Muscle of leg (tissue), 16 donors: Measurements from ENCODE around the gene ALKBH4. TPM values are rescaled to one million over a fixed set of nuclear protein-coding genes. Genes with fewer than 3 reads are reported as not detected.
"Not testable (repeated sequence)": the region's sequence is repeated elsewhere in the genome, so short reads cannot be mapped to it uniquely, and the experiment has no call there.

Experiments
- DNase-seq: peaks from one replicate; pipeline ENCODE4 v3.0.0; 2013
- H3K27ac ChIP-seq: one replicate; pipeline ENCODE4 v1.5.1; 2013; ENCODE audit warnings: mild to moderate bottlenecking, low read length, control low read depth
- H3K27me3 ChIP-seq: one replicate; pipeline ENCODE4 v1.6.1; 2013; ENCODE audit warnings: low read length; ENCODE audit not compliant: control insufficient read depth, insufficient read depth
- H3K36me3 ChIP-seq: one replicate; pipeline ENCODE4 v1.6.1; 2013; ENCODE audit warnings: low read length; ENCODE audit not compliant: control insufficient read depth, insufficient read depth
- H3K4me1 ChIP-seq: one replicate; pipeline ENCODE4 v1.6.1; 2013; ENCODE audit warnings: low read length; ENCODE audit not compliant: control insufficient read depth, insufficient read depth
- H3K4me3 ChIP-seq: one replicate; pipeline ENCODE4 v1.5.1; 2013; ENCODE audit warnings: low read length, control low read depth
- H3K9me3 ChIP-seq: replicated peaks from 2 replicates; pipeline ENCODE4 v1.6.1; 2013; ENCODE audit warnings: low read depth, low read length; ENCODE audit not compliant: control insufficient read depth
- WGBS: methylation state at CpG from one replicate; pipeline ENCODE4 v1.1.5; 2013; ENCODE audit warnings: missing lambda C conversion rate; ENCODE audit not compliant: insufficient coverage; 5-methylcytosine and 5-hydroxymethylcytosine counted together
- long read RNA-seq, 11 donors: transcript quantifications; one replicate each; lab custom pipeline, GENCODE V29; 2026
- polyA plus RNA-seq, 8 donors: library from polyadenylated mRNA; unstranded; fragments of 120-200 nt; gene quantifications; one replicate each; pipeline versions ENCODE4 v1.2.1 to v1.2.3, GENCODE V29; 2013; ENCODE audit warnings: inconsistent platforms in 1 of 8, low replicate concordance in 1 of 8; ENCODE audit not compliant: insufficient read length in 8 of 8, insufficient read depth in 1 of 8
- total RNA-seq: library from RNA; stranded (reverse); fragments of 120-200 nt; gene quantifications from one replicate; pipeline ENCODE4 v1.2.4, GENCODE V29; 2013

ALKBH4 gene, protein sequence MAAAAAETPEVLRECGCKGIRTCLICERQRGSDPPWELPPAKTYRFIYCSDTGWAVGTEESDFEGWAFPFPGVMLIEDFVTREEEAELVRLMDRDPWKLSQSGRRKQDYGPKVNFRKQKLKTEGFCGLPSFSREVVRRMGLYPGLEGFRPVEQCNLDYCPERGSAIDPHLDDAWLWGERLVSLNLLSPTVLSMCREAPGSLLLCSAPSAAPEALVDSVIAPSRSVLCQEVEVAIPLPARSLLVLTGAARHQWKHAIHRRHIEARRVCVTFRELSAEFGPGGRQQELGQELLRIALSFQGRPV
- 12.1 TPM for total RNA-seq
- 10 to 100 TPM in 4 of 8 donors, 1 to 10 TPM in 4; 7.4 to 12.2 (median 9.6) TPM for polyA plus RNA-seq
- long read RNA-seq, donor 1, partial matches to known transcripts = 5 of 8 reads
- long read RNA-seq, donor 1, other reads (novel, unspliced or antisense) = 0 of 8 reads
- long read RNA-seq, donor 2 = 0 reads
- long read RNA-seq, donor 3, transcript ALKBH4-201 (3 exons, 2,105 nt) = major isoform, 8 of 8 reads
- long read RNA-seq, donor 3, partial matches to known transcripts = 0 of 8 reads
- long read RNA-seq, donor 3, other reads (novel, unspliced or antisense) = 0 of 8 reads
- long read RNA-seq, donor 4, partial matches to known transcripts = 0 of 4 reads
- long read RNA-seq, donor 4, other reads (novel, unspliced or antisense) = 0 of 4 reads
- long read RNA-seq, donor 5, transcript ALKBH4-201 (3 exons, 2,105 nt) = major isoform, 10 of 26 reads
- long read RNA-seq, donor 5, partial matches to known transcripts = 11 of 26 reads
- long read RNA-seq, donor 5, other reads (novel, unspliced or antisense) = 5 of 26 reads
- long read RNA-seq, donor 6, transcript ALKBH4-201 (3 exons, 2,105 nt) = major isoform, 14 of 14 reads
- long read RNA-seq, donor 6, partial matches to known transcripts = 0 of 14 reads
- long read RNA-seq, donor 6, other reads (novel, unspliced or antisense) = 0 of 14 reads
- long read RNA-seq, donor 7, partial matches to known transcripts = 0 of 5 reads
- long read RNA-seq, donor 7, other reads (novel, unspliced or antisense) = 0 of 5 reads
- long read RNA-seq, donor 8, partial matches to known transcripts = 0 of 4 reads
- long read RNA-seq, donor 8, other reads (novel, unspliced or antisense) = 0 of 4 reads
- long read RNA-seq, donor 9, partial matches to known transcripts = 0 of 1 reads
- long read RNA-seq, donor 9, other reads (novel, unspliced or antisense) = 0 of 1 reads
- long read RNA-seq, donor 10, partial matches to known transcripts = 0 of 1 reads
- long read RNA-seq, donor 10, other reads (novel, unspliced or antisense) = 0 of 1 reads
- long read RNA-seq, donor 11, partial matches to known transcripts = 0 of 3 reads
- long read RNA-seq, donor 11, other reads (novel, unspliced or antisense) = 0 of 3 reads

GRCh38 chr7:102464577-102465280 is at the start of gene ALKBH4, which contains the start of gene LRWD1:
Gene ALKBH4 (minus strand): TSS chr7:102464863. CDS start chr7:102464836, 27 bp downstream.
Gene LRWD1 (plus strand): TSS chr7:102464984. CDS start chr7:102465081, 97 bp downstream.
- Histone ChIP-seq H3K36me3 (peaks cover 23% of the 10 kb centered on the region), H3K27ac (peak within 1 kb of the TSS; percentile 29), H3K4me3 (peak within 1 kb of the TSS; percentile 100), H3K27me3 (no peaks in the 10 kb centered on the region), H3K4me1 (peaks cover 19% of the 10 kb centered on the region), H3K9me3 (no peaks in the 10 kb centered on the region)
- peak; percentile 96 for DNase-seq
- WGBS = under 1% methylated on average over 71 of the region's 81 CpGs

DNA sequence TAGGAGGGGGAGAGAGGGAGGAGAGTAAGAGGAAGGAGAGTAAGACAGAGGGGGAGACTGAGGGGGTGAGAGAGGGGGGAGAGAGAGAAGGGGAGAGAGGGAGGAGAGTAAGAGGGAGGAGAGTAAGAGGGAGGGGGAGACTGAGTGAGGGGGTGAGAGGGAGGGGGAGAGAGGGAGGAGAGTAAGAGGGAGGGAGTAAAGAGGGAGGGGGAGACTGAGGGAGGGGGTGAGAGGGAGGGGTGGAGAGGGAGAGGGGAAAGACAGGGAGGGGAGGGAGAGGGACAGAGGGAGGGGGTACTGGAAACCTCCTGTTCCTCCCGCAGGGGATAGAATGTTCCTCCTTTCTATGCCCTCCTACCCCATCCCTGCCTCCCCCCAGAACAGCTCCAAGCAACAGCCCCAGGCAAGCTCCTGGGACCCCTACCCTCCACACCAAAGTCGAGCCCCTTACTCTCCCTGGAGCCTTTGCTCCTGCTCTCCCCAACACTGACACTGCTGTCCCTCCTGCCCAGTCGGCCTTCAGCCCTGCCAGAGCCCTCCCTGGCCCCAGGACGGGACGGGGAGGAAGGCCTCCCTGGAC is 48.1 kb upstream of the ALKBH4 start:
- not testable (repeated sequence) for H3K4me1 ChIP-seq, H3K9me3 ChIP-seq, H3K36me3 ChIP-seq, H3K27me3 ChIP-seq
- Histone ChIP-seq H3K4me3 (peak overlapping the region; percentile 17), H3K27ac (peak overlapping the region; percentile 88)
- no CpG with 5 or more reads among the region's 5 CpGs for WGBS
- peak; percentile 97 for DNase-seq

GRCh38 chr7:102511860-102512522 is 47.3 kb upstream of the ALKBH4 start:
- WGBS = no CpG with 5 or more reads among the region's 30 CpGs
- H3K9me3 ChIP-seq, H3K4me3 ChIP-seq, H3K36me3 ChIP-seq, H3K27ac ChIP-seq, H3K4me1 ChIP-seq, H3K27me3 ChIP-seq, DNase-seq: not testable (repeated sequence)

DNA sequence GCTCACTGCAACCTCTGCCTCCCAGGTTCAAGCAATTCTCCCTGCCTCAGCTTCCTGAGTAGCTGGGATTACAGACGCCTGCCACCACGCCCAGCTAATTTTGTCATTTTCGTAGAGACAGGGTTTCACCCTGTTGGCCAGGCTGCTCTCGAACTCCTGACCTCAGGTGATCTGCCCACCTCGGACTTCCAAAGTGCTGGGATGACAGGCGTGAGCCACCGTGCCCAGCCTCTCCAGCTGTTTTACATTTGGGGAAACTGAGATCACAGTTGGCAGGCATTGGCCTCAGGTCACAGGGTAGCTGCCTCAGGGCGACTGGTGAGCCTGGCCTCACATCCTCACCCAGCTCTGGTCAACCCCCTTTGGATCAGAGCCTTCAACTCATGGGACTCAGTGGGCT is 45.9 kb upstream of the ALKBH4 start:
- not testable (repeated sequence) for H3K9me3 ChIP-seq, H3K4me1 ChIP-seq, H3K27ac ChIP-seq, H3K36me3 ChIP-seq, H3K4me3 ChIP-seq, H3K27me3 ChIP-seq, DNase-seq
- WGBS = no CpG with 5 or more reads among the region's 8 CpGs

DNA sequence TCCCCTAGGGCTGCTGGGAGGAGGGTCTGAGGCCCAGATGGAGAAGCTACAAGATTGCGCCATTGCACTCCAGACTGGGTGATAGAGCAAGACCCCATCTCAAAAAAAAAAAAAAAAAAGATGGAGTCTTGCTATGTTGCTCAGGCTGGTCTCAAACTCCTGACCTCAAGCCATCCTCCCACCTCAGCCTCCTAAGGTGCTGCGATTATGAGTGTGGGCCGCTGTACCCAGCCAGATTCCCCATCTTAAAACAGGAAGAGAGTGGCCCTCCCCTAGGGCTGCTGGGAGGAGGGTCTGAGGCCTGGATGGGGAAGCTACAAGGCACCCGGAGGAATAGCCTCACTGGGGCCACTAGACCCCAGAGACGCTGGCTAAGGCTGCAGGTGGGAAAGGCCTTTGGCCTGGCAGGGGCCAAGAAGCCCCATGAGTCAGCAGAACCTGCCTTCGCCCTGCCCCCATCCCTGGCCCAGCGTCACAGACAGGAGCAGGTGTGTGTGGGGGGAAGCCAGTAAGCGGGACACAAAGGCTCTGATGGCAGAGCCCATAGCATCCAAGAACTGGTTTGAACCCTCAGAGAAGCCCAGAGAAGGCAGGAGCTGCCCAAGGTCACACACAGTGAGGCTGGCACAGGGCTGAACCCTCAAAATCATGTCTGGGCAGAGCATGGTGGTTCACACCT is 42.9 kb upstream of the ALKBH4 start:
- not testable (repeated sequence) for DNase-seq, H3K4me3 ChIP-seq, H3K36me3 ChIP-seq, H3K27me3 ChIP-seq, H3K4me1 ChIP-seq, H3K9me3 ChIP-seq, H3K27ac ChIP-seq
- no CpG with 5 or more reads among the region's 8 CpGs for WGBS

DNA sequence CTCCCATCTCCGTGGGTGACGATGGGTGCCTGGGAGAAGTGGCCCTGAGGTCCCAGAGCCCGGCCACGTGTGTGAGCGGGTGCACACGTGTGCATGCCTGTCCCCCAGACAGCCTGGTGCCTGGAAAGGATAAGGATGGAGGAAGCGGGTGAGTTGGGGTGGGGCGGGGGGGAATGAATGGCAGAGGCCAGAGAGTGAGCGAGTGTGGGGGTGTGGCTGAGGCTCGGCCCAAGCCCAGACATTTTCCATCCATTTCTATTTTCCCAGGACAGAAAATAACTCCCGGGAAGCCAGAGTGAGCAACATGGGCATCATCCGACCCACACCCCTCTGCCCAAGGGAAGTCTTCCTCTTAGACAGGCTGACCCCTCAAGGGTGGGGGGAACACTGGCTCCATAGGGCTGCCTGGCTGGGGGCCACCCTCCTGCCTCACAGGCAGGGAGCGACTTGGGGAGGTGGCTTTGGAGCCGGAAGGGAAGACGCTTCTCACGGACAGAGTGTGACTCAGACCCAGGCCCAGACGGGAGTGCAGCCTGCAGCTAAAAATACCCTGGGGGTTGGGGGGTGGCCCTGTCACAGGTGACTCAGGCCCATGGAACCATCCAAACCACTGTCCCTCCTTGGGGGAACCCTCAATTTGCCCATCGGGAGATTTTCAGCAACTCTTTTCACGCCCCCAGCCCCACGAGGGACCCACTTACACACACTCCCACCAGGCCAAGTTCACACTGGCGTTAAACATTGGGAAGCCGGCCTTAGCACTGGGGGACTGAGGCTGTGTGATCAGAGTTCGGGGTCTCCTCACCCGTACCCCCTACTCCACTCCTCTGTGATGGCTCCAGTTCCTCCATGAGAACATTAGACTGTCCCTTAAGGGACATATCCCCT is 40.9 kb upstream of the ALKBH4 start:
- not testable (repeated sequence) for H3K4me3 ChIP-seq, H3K9me3 ChIP-seq, H3K4me1 ChIP-seq, H3K36me3 ChIP-seq, H3K27me3 ChIP-seq, DNase-seq, H3K27ac ChIP-seq
- WGBS = no CpG with 5 or more reads among the region's 24 CpGs

DNA sequence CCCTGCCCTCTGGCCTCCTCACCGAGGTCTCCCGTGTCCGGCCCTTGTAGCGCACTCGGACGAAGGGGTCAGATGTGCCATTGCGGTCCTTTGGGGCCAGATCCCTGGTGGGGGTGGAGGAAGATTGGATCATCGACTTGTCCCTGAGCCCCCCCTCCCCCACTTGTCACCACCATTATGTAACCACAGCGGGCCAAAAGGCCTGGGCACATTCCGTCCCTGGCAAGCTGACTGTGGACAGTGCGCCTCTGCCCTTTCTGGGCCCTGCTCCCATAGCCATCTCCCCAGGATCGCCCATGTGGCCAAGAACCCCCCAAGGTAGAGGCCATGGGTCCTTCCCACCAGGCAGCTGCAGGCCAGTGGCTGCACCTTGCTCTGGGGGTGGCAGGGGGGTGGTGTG is 38.5 kb upstream of the ALKBH4 start:
- H3K9me3 ChIP-seq, H3K4me3 ChIP-seq, DNase-seq, H3K27me3 ChIP-seq, H3K36me3 ChIP-seq, H3K4me1 ChIP-seq, H3K27ac ChIP-seq: not testable (repeated sequence)
- WGBS = no CpG with 5 or more reads among the region's 12 CpGs

- H3K4me3 ChIP-seq, H3K36me3 ChIP-seq, H3K9me3 ChIP-seq, DNase-seq, H3K27me3 ChIP-seq, H3K27ac ChIP-seq, H3K4me1 ChIP-seq: not testable (repeated sequence)
- no CpG with 5 or more reads among the region's 16 CpGs for WGBS
Measured at GRCh38 chr7:102498321-102498720, 33.7 kb upstream of the ALKBH4 start.
